Activated CD8-positive, alpha-beta T cell treated with anti-CD3 and anti-CD28 coated beads, Interleukin-2, amount 10 ng/mL, durations not matched to agents 7 days and 5 days (primary cell): ENCODE data around the gene ATP8B1. TPM values are rescaled to one million over a fixed set of nuclear protein-coding genes. Genes with fewer than 3 reads are reported as not detected.

Experiments used
- ATAC-seq: fragments of 150-1000 bp; cut with Tn5 transposase; one replicate; pipeline ENCODE4 v1.10.0; 2021; ENCODE audit warnings: moderate library complexity
- CTCF ChIA-PET: fragments of 350-600 bp; sonication (Branson Sonifier 250); formaldehyde crosslinking; loops from one replicate; lab custom pipeline; 2021; ENCODE audit warnings: antibody characterized with exemption; lab: Charles Lee
- POLR2A ChIA-PET: fragments of 350-600 bp; sonication (Branson Sonifier 250); formaldehyde crosslinking; loops from one replicate; lab custom pipeline; 2021; ENCODE audit warnings: antibody characterized with exemption; lab: Charles Lee
- DNase-seq: peaks from one replicate; pipeline ENCODE4 v3.0.0-alpha.2; 2020
- H3K27ac Mint-ChIP-seq: one replicate; pipeline ENCODE4 v1.8.0; 2021; ENCODE audit warnings: mild to moderate bottlenecking, mixed read lengths
- H3K27me3 Mint-ChIP-seq: one replicate; pipeline ENCODE4 v1.8.0; 2021; ENCODE audit warnings: low read depth, mixed read lengths
- H3K36me3 Mint-ChIP-seq: one replicate; pipeline ENCODE4 v1.8.0; 2021; ENCODE audit warnings: low read depth, mixed read lengths
- H3K4me1 Mint-ChIP-seq: one replicate; pipeline ENCODE4 v1.8.0; 2021; ENCODE audit warnings: low read depth, mixed read lengths
- H3K4me3 Mint-ChIP-seq: one replicate; pipeline ENCODE4 v1.8.0; 2021; ENCODE audit warnings: mild to moderate bottlenecking, mixed read lengths
- H3K9me3 Mint-ChIP-seq: one replicate; pipeline ENCODE4 v1.8.0; 2022; ENCODE audit warnings: mixed read lengths; ENCODE audit not compliant: insufficient read depth
- total RNA-seq, 2 experiments: library from RNA; stranded (reverse); gene quantifications; one replicate each; pipeline ENCODE4 v1.2.3, GENCODE V29; 2021

The ATP8B1 gene
- total RNA-seq, 2 experiments from 2014 or later, result 0.16 TPM; not detected in 1

GRCh38 chr18:57775937-57776336 lies 27.2 kb downstream of the ATP8B1 start:
- H3K27ac Mint-ChIP-seq, result no peak overlapping the region
- no peak for ATAC-seq

GRCh38 chr18:57772387-57772799 lies 30.7 kb downstream of the ATP8B1 start:
- Mint-ChIP-seq H3K4me3 (no peak overlapping the region), H3K9me3 (no peaks in the 10 kb centered on the region), H3K27me3 (peaks cover 5% of the 10 kb centered on the region), H3K36me3 (no peaks in the 10 kb centered on the region), H3K4me1 (peaks cover 9% of the 10 kb centered on the region), H3K27ac (no peak overlapping the region)
- ATAC-seq (no peak), DNase-seq (no peak)
- ChIA-PET POLR2A (no interaction called here), CTCF (no interaction called here)

More at GRCh38 chr18:57775937-57776336, 27.2 kb downstream of the ATP8B1 start:
- Mint-ChIP-seq H3K4me1 (peaks cover 17% of the 10 kb centered on the region), H3K36me3 (no peaks in the 10 kb centered on the region), H3K4me3 (no peak overlapping the region), H3K9me3 (no peaks in the 10 kb centered on the region), H3K27me3 (peaks cover 5% of the 10 kb centered on the region)
- CTCF ChIA-PET, result no interaction called here
- POLR2A ChIA-PET, result no interaction called here
- DNase-seq, result no peak

GRCh38 chr18:57771626-57772025 lies 31.5 kb downstream of the ATP8B1 start:
- Mint-ChIP-seq H3K4me1 (peaks cover 6% of the 10 kb centered on the region), H3K36me3 (no peaks in the 10 kb centered on the region), H3K9me3 (no peaks in the 10 kb centered on the region), H3K27ac (no peak overlapping the region), H3K4me3 (no peak overlapping the region), H3K27me3 (peaks cover 5% of the 10 kb centered on the region)
- POLR2A ChIA-PET, result no interaction called here
- ATAC-seq, result no peak
- CTCF ChIA-PET, result interaction anchor here (0.8 kb wide), 1 partner anchor 10 kb away, joined by 3 read pairs; no protein-coding TSS in a partner anchor
- no peak for DNase-seq

GRCh38 chr18:57771193-57771592 lies 31.9 kb downstream of the ATP8B1 start:
- ChIA-PET POLR2A (no interaction called here), CTCF (interaction anchor here (0.8 kb wide), 1 partner anchor 11 kb away, joined by 3 read pairs; no protein-coding TSS in a partner anchor)
- DNase-seq (no peak), ATAC-seq (no peak)
- H3K9me3 Mint-ChIP-seq, result no peaks in the 10 kb centered on the region
- peaks cover 5% of the 10 kb centered on the region for H3K27me3 Mint-ChIP-seq
- H3K27ac Mint-ChIP-seq, result no peak overlapping the region
- H3K36me3 Mint-ChIP-seq, result no peaks in the 10 kb centered on the region
- peaks cover 2% of the 10 kb centered on the region for H3K4me1 Mint-ChIP-seq
- no peak overlapping the region for H3K4me3 Mint-ChIP-seq

GRCh38 chr18:57768537-57769326 lies 34.4 kb downstream of the ATP8B1 start:
- ATAC-seq, result no peak
- ChIA-PET CTCF (no interaction called here), POLR2A (no interaction called here)
- Mint-ChIP-seq H3K27me3 (peaks cover 3% of the 10 kb centered on the region), H3K4me3 (no peak overlapping the region), H3K4me1 (no peaks in the 10 kb centered on the region), H3K36me3 (no peaks in the 10 kb centered on the region), H3K9me3 (no peaks in the 10 kb centered on the region), H3K27ac (no peak overlapping the region)
- no peak for DNase-seq

- no peak overlapping the region for H3K27ac Mint-ChIP-seq
- ChIA-PET POLR2A (no interaction called here), CTCF (no interaction called here)
- H3K27me3 Mint-ChIP-seq, result peaks cover 3% of the 10 kb centered on the region
- no peak for DNase-seq
- no peaks in the 10 kb centered on the region for H3K4me1 Mint-ChIP-seq
- H3K9me3 Mint-ChIP-seq, result no peaks in the 10 kb centered on the region
- no peak for ATAC-seq
- no peaks in the 10 kb centered on the region for H3K36me3 Mint-ChIP-seq
- no peak overlapping the region for H3K4me3 Mint-ChIP-seq
Measured at GRCh38 chr18:57767259-57768050, 35.7 kb downstream of the ATP8B1 start.

- CTCF ChIA-PET, result no interaction called here
- H3K9me3 Mint-ChIP-seq, result no peaks in the 10 kb centered on the region
- POLR2A ChIA-PET, result no interaction called here
- H3K27me3 Mint-ChIP-seq, result peaks cover 3% of the 10 kb centered on the region
- DNase-seq, result no peak
- ATAC-seq, result no peak
- no peak overlapping the region for H3K4me3 Mint-ChIP-seq
- H3K36me3 Mint-ChIP-seq, result no peaks in the 10 kb centered on the region
- H3K4me1 Mint-ChIP-seq, result no peaks in the 10 kb centered on the region
- H3K27ac Mint-ChIP-seq, result no peak overlapping the region
Measured at GRCh38 chr18:57764995-57765394, 38.1 kb downstream of the ATP8B1 start.

- H3K27ac Mint-ChIP-seq, result no peak overlapping the region
- H3K27me3 Mint-ChIP-seq, result peaks cover 3% of the 10 kb centered on the region
- CTCF ChIA-PET, result no interaction called here
- ATAC-seq (no peak), DNase-seq (no peak)
- no peak overlapping the region for H3K4me3 Mint-ChIP-seq
- no peaks in the 10 kb centered on the region for H3K4me1 Mint-ChIP-seq
- POLR2A ChIA-PET, result no interaction called here
- H3K36me3 Mint-ChIP-seq, result no peaks in the 10 kb centered on the region
- no peaks in the 10 kb centered on the region for H3K9me3 Mint-ChIP-seq
Measured at GRCh38 chr18:57764087-57764486, 39.0 kb downstream of the ATP8B1 start.

- no peaks in the 10 kb centered on the region for H3K4me1 Mint-ChIP-seq
- ChIA-PET POLR2A (no interaction called here), CTCF (interaction anchor here (0.8 kb wide), 1 partner anchor 120 kb away, joined by 3 read pairs; no protein-coding TSS in a partner anchor)
- no peak overlapping the region for H3K27ac Mint-ChIP-seq
- H3K27me3 Mint-ChIP-seq, result peaks cover 4% of the 10 kb centered on the region
- ATAC-seq, result no peak
- no peak overlapping the region for H3K4me3 Mint-ChIP-seq
- DNase-seq, result no peak
- no peaks in the 10 kb centered on the region for H3K9me3 Mint-ChIP-seq
- no peaks in the 10 kb centered on the region for H3K36me3 Mint-ChIP-seq
Measured at GRCh38 chr18:57762686-57763085, 40.4 kb downstream of the ATP8B1 start.

- Mint-ChIP-seq H3K9me3 (no peaks in the 10 kb centered on the region), H3K4me1 (no peaks in the 10 kb centered on the region), H3K27me3 (peaks cover 4% of the 10 kb centered on the region), H3K4me3 (no peak overlapping the region), H3K36me3 (no peaks in the 10 kb centered on the region), H3K27ac (no peak overlapping the region)
- CTCF ChIA-PET, result no interaction called here
- ATAC-seq (no peak), DNase-seq (no peak)
- POLR2A ChIA-PET, result no interaction called here
Measured at GRCh38 chr18:57759650-57760049, 43.5 kb downstream of the ATP8B1 start.

GRCh38 chr18:57755473-57756067 lies 47.5 kb downstream of the ATP8B1 start:
- no peak for DNase-seq
- ChIA-PET CTCF (no interaction called here), POLR2A (no interaction called here)
- peaks cover 4% of the 10 kb centered on the region for H3K27me3 Mint-ChIP-seq
- H3K4me1 Mint-ChIP-seq, result peaks cover 12% of the 10 kb centered on the region
- no peak overlapping the region for H3K27ac Mint-ChIP-seq
- H3K4me3 Mint-ChIP-seq, result no peak overlapping the region
- H3K36me3 Mint-ChIP-seq, result no peaks in the 10 kb centered on the region
- no peak for ATAC-seq
- H3K9me3 Mint-ChIP-seq, result no peaks in the 10 kb centered on the region
